Measurements from ENCODE around the gene FAM181A. TPM values are rescaled to one million over a fixed set of nuclear protein-coding genes. Genes with fewer than 3 reads are reported as not detected.

FAM181A gene
- total RNA-seq, 1 experiment from 2014 or later: not detected

DNA sequence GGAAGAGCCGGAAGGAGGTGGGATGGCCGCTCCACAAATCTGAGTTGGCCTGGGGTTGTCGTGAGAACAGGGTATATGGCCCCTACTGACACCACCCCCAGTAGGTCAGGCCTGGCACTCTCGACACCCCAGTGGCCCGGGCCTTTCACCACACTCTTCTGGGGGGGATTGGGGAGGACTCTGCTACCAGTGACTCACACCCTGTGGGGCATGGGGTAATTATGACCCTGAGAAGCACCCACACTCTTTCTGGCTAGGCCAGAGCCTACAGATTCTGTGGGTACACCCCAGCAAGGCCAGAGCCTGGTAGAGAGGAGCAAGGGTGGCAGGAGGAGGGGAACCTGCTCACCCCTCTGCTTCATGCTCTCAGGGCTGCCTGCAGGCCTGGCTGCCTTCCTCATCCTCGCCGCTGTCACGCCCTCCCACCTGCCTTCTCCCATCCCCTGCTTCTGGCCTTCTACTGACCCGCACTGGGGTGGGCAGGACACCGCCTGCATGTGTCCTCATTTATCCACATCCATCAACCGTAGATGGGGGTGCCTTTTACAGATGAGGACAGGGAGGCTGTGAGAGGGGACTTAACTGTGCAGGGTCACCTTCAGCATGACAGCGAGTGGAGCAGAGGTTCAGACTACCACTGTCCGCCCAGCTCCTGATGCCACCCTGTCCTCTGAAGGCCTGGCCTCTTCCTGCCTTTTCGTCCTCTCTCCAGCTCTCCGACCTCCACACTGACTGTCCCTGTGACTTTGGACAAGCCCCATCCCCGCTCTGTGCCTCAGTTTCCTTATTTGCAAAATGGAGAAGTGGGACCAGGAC is 30.8 kb downstream of the FAM181A start:
- H3K4me3 ChIP-seq (ENCODE audit: low read length): no peak overlapping the region
- no TSS peak for BruUV-seq (replicated peaks)
- no peak for TF ChIP-seq EZH2phosphoT487 (IDR thresholded peaks at IDR 0.05; ENCODE audit: borderline replicate concordance, low read length)
- no peak for TF ChIP-seq EZH2 (IDR thresholded peaks at IDR 0.05; ENCODE audit: low read length, unreplicated experiment)
- TF ChIP-seq CTCF (conservative IDR thresholded peaks at IDR 0.05; ENCODE audit: low read depth, low read length): no peak
- ChIA-PET POLR2A (ENCODE audit: unreplicated experiment) (no interaction called here), CTCF (no interaction called here)
- no peak for ATAC-seq
- DNase-seq: no peak
- no peaks in the 10 kb centered on the region for H3K9me2 ChIP-seq (replicated peaks; ENCODE audit: low read length)
- H3K9me3 ChIP-seq (ENCODE audit: low read length): no peaks in the 10 kb centered on the region
- intact Hi-C loops (cut with micrococcal nuclease): no loop called here
- peaks cover 21% of the 10 kb centered on the region for H3K4me1 ChIP-seq (ENCODE audit: insufficient read depth, low read length)
- H3K36me3 ChIP-seq (ENCODE audit: low read depth, low read length): no peaks in the 10 kb centered on the region
- no peak overlapping the region for H3K4me2 ChIP-seq (ENCODE audit: low read length)
- no peaks in the 10 kb centered on the region for H3K79me2 ChIP-seq (ENCODE audit: low read length)
- no peak overlapping the region for H3K27ac ChIP-seq (ENCODE audit: low read length)
- H2AFZ ChIP-seq (ENCODE audit: low read length): no peak overlapping the region
- no peak overlapping the region for H3K9ac ChIP-seq (ENCODE audit: low read length)
- H3F3A ChIP-seq (ENCODE audit: low read length, unreplicated experiment): no peaks in the 10 kb centered on the region
- H4K20me1 ChIP-seq (ENCODE audit: low read length): no peaks in the 10 kb centered on the region
- no peaks in the 10 kb centered on the region for H3K27me3 ChIP-seq (ENCODE audit: low read length)

GRCh38 chr14:93958567-93959238 is 31.6 kb downstream of the FAM181A start:
- H3K9me3 ChIP-seq (ENCODE audit: low read length): no peaks in the 10 kb centered on the region
- peak overlapping the region; percentile 85 for H3K27ac ChIP-seq (ENCODE audit: low read length)
- no peak overlapping the region for H2AFZ ChIP-seq (ENCODE audit: low read length)
- H4K20me1 ChIP-seq (ENCODE audit: low read length): no peaks in the 10 kb centered on the region
- BruUV-seq (replicated peaks): TSS peak; percentile 31
- no peaks in the 10 kb centered on the region for H3K9me2 ChIP-seq (replicated peaks; ENCODE audit: low read length)
- no peaks in the 10 kb centered on the region for H3F3A ChIP-seq (ENCODE audit: low read length, unreplicated experiment)
- intact Hi-C loops (cut with micrococcal nuclease): no loop called here
- peak overlapping the region; percentile 57 for H3K4me2 ChIP-seq (ENCODE audit: low read length)
- ATAC-seq (no peak), DNase-seq (no peak)
- no peaks in the 10 kb centered on the region for H3K36me3 ChIP-seq (ENCODE audit: low read depth, low read length)
- H3K4me1 ChIP-seq (ENCODE audit: insufficient read depth, low read length): peaks cover 21% of the 10 kb centered on the region
- TF ChIP-seq EZH2 (IDR thresholded peaks at IDR 0.05; ENCODE audit: low read length, unreplicated experiment) (no peak), CTCF (conservative IDR thresholded peaks at IDR 0.05; ENCODE audit: low read depth, low read length) (no peak), EZH2phosphoT487 (IDR thresholded peaks at IDR 0.05; ENCODE audit: borderline replicate concordance, low read length) (no peak)
- peak overlapping the region; percentile 9; the same call in 1 of the 2 replicates for H3K4me3 ChIP-seq (ENCODE audit: low read length)
- CTCF ChIA-PET: no interaction called here
- peak overlapping the region; percentile 55 for H3K9ac ChIP-seq (ENCODE audit: low read length)
- no peaks in the 10 kb centered on the region for H3K27me3 ChIP-seq (ENCODE audit: low read length)
- no peaks in the 10 kb centered on the region for H3K79me2 ChIP-seq (ENCODE audit: low read length)
- POLR2A ChIA-PET (ENCODE audit: unreplicated experiment): interaction anchor here (0.7 kb wide), 2 partner anchors 77 to 709 kb away, joined by 4 read pairs; no protein-coding TSS in a partner anchor
